KOPT-K1 (cell line): Measurements from ENCODE around the gene ACD.
A peak's percentile ranks its signal among the peaks of the same experiment; 100 is the strongest.

Source experiments
- H3K27ac ChIP-seq: fragments of 200-600 bp; sonication (generic); 2 replicates; pipeline ENCODE4 v1.5.1; 2016; ENCODE audit warnings: antibody characterized with exemption, mild to moderate bottlenecking, low read depth, low read length; ENCODE audit not compliant: poor library complexity, severe bottlenecking
- H3K36me3 ChIP-seq: fragments of 200-600 bp; sonication (generic); 2 replicates; pipeline ENCODE4 v1.5.1; 2017; ENCODE audit warnings: antibody characterized with exemption, mild to moderate bottlenecking, low read length, moderate library complexity; ENCODE audit not compliant: insufficient read depth
- H3K9me3 ChIP-seq: fragments of 200-600 bp; sonication (generic); 2 replicates; pipeline ENCODE4 v1.5.1; 2017; ENCODE audit warnings: antibody characterized with exemption, low read length, mild to moderate bottlenecking; ENCODE audit not compliant: insufficient read depth, poor library complexity, severe bottlenecking

ACD gene

GRCh38 chr16:67660564-67661028, 536 bp upstream of the ACD start, which contains the start of gene PARD6A:
TSS of gene PARD6A (plus strand) at chr16:67660960. CDS start at chr16:67661039, 79 bp downstream.
- Histone ChIP-seq H3K36me3 (peaks cover 42% of the 10 kb centered on the region), H3K9me3 (no peaks in the 10 kb centered on the region), H3K27ac (peak within 1 kb of the TSS; percentile 74)

GRCh38 chr16:67658849-67659674, 998 bp downstream of the ACD start:
- H3K9me3 ChIP-seq, result no peaks in the 10 kb centered on the region
- H3K27ac ChIP-seq, result peak overlapping the region; percentile 74
- peaks cover 57% of the 10 kb centered on the region for H3K36me3 ChIP-seq

GRCh38 chr16:67657751-67658518, 2.1 kb downstream of the ACD start:
- no peak overlapping the region for H3K27ac ChIP-seq
- H3K36me3 ChIP-seq, result peaks cover 66% of the 10 kb centered on the region
- H3K9me3 ChIP-seq, result no peaks in the 10 kb centered on the region

- H3K27ac ChIP-seq, result no peak overlapping the region
- no peaks in the 10 kb centered on the region for H3K9me3 ChIP-seq
- H3K36me3 ChIP-seq, result peaks cover 66% of the 10 kb centered on the region
Observed at GRCh38 chr16:67657017-67657608, 2.9 kb downstream of the ACD start.

GRCh38 chr16:67656344-67657016, 3.6 kb downstream of the ACD start:
- Histone ChIP-seq H3K36me3 (peaks cover 72% of the 10 kb centered on the region), H3K27ac (no peak overlapping the region), H3K9me3 (no peaks in the 10 kb centered on the region)

- Histone ChIP-seq H3K36me3 (peaks cover 83% of the 10 kb centered on the region), H3K9me3 (no peaks in the 10 kb centered on the region), H3K27ac (no peak overlapping the region)
Observed at GRCh38 chr16:67655363-67655762, 4.7 kb downstream of the ACD start.

DNA sequence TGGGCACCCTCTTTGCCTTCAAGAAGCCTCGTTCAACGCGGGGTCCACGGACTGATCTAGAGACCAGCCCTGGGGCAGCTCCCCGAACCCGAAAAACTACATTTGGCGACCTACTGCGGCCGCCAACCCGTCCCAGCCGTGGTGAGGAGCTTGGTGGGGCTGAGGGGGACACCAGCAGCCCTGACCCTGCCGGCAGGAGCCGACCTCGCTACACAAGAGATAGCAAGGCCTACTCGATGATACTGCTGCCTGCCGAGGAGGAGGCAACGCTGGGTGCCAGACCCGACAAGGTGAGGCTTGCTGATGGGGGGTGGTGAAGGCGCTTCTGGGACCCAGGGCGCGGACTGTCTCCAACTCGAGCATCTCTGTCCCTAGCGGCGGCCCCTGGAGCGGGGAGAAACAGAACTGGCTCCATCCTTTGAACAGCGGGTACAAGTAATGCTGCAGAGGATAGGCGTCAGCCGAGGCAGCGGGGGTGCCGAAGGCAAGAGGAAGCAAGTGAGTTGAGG, 5.6 kb downstream of the ACD start:
- H3K9me3 ChIP-seq, result no peaks in the 10 kb centered on the region
- no peak overlapping the region for H3K27ac ChIP-seq
- peaks cover 92% of the 10 kb centered on the region for H3K36me3 ChIP-seq

DNA sequence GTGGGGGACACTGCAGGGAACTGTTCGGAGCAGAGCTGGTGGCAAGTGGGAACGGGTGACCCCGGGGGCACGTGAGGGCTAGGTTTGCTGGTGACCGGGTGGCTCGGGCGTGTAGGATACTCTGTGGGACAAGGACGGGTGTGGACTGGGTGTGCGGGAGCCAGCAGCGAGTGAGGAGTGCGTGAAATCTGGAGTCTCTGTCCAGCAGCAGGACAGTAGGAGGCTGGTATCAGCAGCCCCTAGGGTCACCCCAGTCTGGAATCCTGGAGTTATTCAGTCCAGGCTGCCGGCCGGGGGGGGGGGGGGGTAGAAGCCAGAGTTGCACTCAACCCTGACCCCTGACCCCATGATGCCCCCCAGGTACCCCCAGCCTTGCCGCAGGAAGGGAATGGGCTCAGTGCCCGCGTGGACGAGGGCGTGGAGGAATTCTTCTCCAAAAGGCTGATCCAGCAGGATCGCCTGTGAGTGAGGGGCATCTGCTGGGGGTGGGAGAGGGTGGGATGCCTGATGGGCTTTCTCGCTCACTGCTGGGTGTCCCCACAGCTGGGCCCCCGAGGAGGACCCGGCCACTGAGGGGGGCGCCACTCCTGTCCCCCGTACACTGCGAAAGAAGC, 6.2 kb downstream of the ACD start:
- Histone ChIP-seq H3K9me3 (no peaks in the 10 kb centered on the region), H3K27ac (no peak overlapping the region), H3K36me3 (peaks cover 95% of the 10 kb centered on the region)

DNA sequence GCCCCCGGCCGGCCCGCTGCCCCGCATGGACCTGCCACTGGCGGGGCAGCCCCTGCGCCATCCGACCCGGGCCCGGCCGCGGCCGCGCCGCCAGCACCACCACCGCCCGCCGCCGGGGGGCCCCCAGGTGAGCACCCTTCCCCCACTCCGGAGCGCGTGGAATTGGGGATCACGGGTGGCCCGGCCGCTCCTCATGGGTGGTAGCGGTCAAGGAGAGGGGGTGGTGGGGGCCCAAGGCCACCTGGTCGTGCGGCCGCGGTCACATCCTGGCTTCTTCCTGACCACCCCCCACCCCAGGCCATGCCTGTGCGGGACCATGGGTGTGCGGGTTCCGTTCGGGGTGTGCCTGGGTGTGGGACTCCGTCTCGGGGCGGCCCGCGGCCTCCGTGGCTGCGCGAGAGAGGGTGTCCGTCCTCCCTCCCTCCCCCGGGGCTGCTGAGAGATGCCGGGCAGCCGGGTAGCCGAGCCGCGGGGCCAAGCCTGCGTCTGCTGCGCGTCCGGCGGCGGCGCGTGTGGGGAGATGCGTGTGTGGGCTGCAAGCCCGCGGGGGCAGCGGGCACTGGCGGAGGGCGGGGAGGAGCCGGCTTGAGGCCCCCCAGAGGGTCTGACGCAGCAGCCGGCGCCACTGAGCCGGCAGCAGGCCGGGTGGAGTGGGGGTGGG, 6.8 kb downstream of the ACD start:
- peaks cover 95% of the 10 kb centered on the region for H3K36me3 ChIP-seq
- no peaks in the 10 kb centered on the region for H3K9me3 ChIP-seq
- H3K27ac ChIP-seq, result no peak overlapping the region

DNA sequence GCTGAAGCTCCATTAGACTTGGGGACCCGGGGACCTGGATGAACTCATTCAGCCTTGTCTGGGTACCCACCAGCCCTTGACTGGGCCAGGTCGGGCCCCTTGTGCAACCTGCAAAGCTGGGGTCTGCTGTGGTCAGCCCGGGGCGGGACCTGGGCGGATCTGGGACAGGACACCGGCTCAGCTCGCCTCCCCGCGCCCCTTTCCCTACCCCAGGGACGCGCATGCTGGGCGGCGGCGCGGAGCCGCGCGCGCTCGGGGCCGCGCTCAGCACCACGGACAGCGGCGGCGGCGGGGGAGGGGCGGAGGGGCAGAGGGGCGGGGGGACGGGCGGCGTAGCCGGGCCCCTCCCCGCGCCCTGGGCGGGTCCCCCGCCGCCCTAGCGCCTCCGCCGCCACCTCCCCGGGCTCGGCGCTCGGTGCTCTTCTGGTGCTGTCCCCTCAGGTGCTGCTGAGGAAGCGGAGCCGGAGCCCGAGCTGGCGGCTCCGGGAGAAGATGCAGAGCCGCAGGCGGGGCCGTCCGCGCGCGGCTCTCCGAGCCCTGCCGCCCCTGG, 7.4 kb downstream of the ACD start:
- Histone ChIP-seq H3K36me3 (peaks cover 95% of the 10 kb centered on the region), H3K9me3 (no peaks in the 10 kb centered on the region), H3K27ac (no peak overlapping the region)

DNA sequence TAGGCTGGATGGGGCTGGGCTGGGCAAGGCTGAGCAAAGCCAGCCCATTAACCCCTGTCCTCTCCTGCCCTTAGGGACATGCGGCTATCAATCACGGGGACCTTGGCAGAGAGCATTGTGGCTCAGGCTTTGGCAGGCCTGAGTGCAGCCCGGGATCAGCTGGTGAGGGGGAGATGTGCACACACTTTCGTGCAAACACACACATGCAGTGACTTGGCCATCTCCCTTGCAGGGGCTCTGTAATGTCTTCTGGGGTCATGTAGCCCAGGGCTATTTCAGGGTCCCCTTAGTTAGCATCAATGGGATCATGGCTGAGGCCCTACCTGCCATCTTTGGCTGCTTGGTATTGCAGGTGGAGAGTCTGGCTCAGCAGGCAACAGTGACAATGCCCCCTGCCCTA, 8.2 kb downstream of the ACD start:
- Histone ChIP-seq H3K36me3 (peaks cover 94% of the 10 kb centered on the region), H3K9me3 (no peaks in the 10 kb centered on the region), H3K27ac (no peak overlapping the region)

DNA sequence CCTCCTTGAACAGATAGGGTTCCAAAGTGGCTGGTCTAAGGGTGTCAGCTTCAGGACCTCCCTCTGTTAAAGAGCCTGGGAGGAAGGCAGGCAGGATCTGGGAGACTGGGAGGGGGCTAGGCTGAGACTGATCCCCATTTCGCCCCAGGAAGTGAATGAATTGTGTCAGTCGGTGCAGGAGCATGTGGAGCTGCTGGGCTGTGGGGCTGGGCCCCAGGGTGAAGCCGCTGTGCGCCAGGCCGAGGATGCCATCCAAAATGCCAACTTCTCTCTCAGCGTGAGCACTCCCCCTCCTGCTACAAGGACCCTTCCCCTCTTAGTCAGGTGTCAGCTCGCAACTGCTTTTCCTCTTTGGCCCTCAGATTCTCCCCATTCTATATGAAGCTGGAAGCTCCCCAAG, 9.0 kb downstream of the ACD start:
- H3K9me3 ChIP-seq, result no peaks in the 10 kb centered on the region
- no peak overlapping the region for H3K27ac ChIP-seq
- H3K36me3 ChIP-seq, result peaks cover 94% of the 10 kb centered on the region

GRCh38 chr16:67650023-67650422, 10.0 kb downstream of the ACD start:
- Histone ChIP-seq H3K27ac (no peak overlapping the region), H3K9me3 (no peaks in the 10 kb centered on the region), H3K36me3 (peaks cover 85% of the 10 kb centered on the region)
